IMR-90 (cell line): ENCODE results near the gene PAM.

ENCODE experiments used
- CTCF ChIP-seq: conservative IDR thresholded peaks from 2 replicates; pipeline ENCODE4 v1.5.1; 2012; ENCODE audit warnings: mild to moderate bottlenecking, low read depth, low read length, improper control_type of control experiment
- POLR2A ChIP-seq: IDR thresholded peaks from 2 replicates; pipeline ENCODE4 v1.6.1; 2012; ENCODE audit warnings: mild to moderate bottlenecking, low read depth, low read length
- RCOR1 ChIP-seq: IDR thresholded peaks from 2 replicates; pipeline ENCODE4 v1.6.1; 2012; ENCODE audit warnings: mild to moderate bottlenecking, low read length, improper control_type of control experiment; ENCODE audit not compliant: insufficient replicate concordance

- TF ChIP-seq CTCF, result no peak
- no peak for TF ChIP-seq RCOR1
- TF ChIP-seq POLR2A, result no peak
Measured at GRCh38 chr5:102794677-102795331, 39.7 kb downstream of the PAM start.
